Trophoblast cell (in vitro differentiated cells and primary cell): Measurements from ENCODE around the gene CHRM1.

Source experiments
- DNase-seq, 2 donors: peaks; one replicate each; pipeline ENCODE4 v3.0.0-alpha.2; 2016
- H2AFZ ChIP-seq: 2 replicates; pipeline ENCODE4 v1.6.1; 2013; ENCODE audit warnings: low read length, moderate library complexity, mild to moderate bottlenecking; ENCODE audit not compliant: insufficient read depth, poor library complexity
- H2AK5ac ChIP-seq: 2 replicates; pipeline ENCODE4 v1.6.1; 2013; ENCODE audit warnings: mild to moderate bottlenecking, low read length
- H2BK120ac ChIP-seq: 2 replicates; pipeline ENCODE4 v1.6.1; 2013; ENCODE audit warnings: low read length, mild to moderate bottlenecking, moderate library complexity; ENCODE audit not compliant: insufficient read depth, poor library complexity
- H2BK12ac ChIP-seq: 2 replicates; pipeline ENCODE4 v1.6.1; 2013; ENCODE audit warnings: mild to moderate bottlenecking, low read length, moderate library complexity
- H2BK5ac ChIP-seq: 2 replicates; pipeline ENCODE4 v1.6.1; 2013; ENCODE audit warnings: low read length, low read depth, moderate library complexity, mild to moderate bottlenecking; ENCODE audit not compliant: poor library complexity
- H3K14ac ChIP-seq: 2 replicates; pipeline ENCODE4 v1.6.1; 2013; ENCODE audit warnings: mild to moderate bottlenecking, low read length
- H3K18ac ChIP-seq: 2 replicates; pipeline ENCODE4 v1.6.1; 2013; ENCODE audit warnings: mild to moderate bottlenecking, low read length
- H3K23ac ChIP-seq: 2 replicates; pipeline ENCODE4 v1.6.1; 2013; ENCODE audit warnings: low read length
- H3K27ac ChIP-seq: 2 replicates; pipeline ENCODE4 v1.5.1; 2013; ENCODE audit warnings: low read depth, mild to moderate bottlenecking, inconsistent platforms, low read length, moderate library complexity
- H3K27me3 ChIP-seq: 2 replicates; pipeline ENCODE4 v1.6.1; 2013; ENCODE audit warnings: inconsistent platforms, mild to moderate bottlenecking, low read length, moderate library complexity; ENCODE audit not compliant: insufficient read depth
- H3K36me3 ChIP-seq, 2 experiments: 1 replicate in 1 of 2; 2 replicates in 1 of 2; pipeline ENCODE4 v1.6.1; 2013; ENCODE audit warnings: low read length in 2 of 2, mild to moderate bottlenecking in 2 of 2, moderate library complexity in 1 of 2; ENCODE audit not compliant: insufficient read depth in 2 of 2, control insufficient read depth in 1 of 2
- H3K4ac ChIP-seq: 2 replicates; pipeline ENCODE4 v1.6.1; 2013; ENCODE audit warnings: low read depth, mild to moderate bottlenecking, low read length, moderate library complexity
- H3K4me1 ChIP-seq, 2 experiments: 1 replicate in 1 of 2; 2 replicates in 1 of 2; pipeline ENCODE4 v1.6.1; 2013; ENCODE audit warnings: low read length in 2 of 2, mild to moderate bottlenecking in 2 of 2, moderate library complexity in 1 of 2; ENCODE audit not compliant: insufficient read depth in 2 of 2, control insufficient read depth in 1 of 2
- H3K4me2 ChIP-seq: 2 replicates; pipeline ENCODE4 v1.6.1; 2013; ENCODE audit warnings: inconsistent platforms, mild to moderate bottlenecking, low read length, moderate library complexity
- H3K4me3 ChIP-seq: 2 replicates; pipeline ENCODE4 v1.5.1; 2013; ENCODE audit warnings: mild to moderate bottlenecking, low read depth, low read length, inconsistent platforms
- H3K79me1 ChIP-seq: one replicate; pipeline ENCODE4 v1.6.1; 2013; ENCODE audit warnings: low read length
- H3K79me2 ChIP-seq: 2 replicates; pipeline ENCODE4 v1.6.1; 2013; ENCODE audit warnings: low read length, mild to moderate bottlenecking; ENCODE audit not compliant: control insufficient read depth, insufficient read depth, poor library complexity
- H3K9ac ChIP-seq: 2 replicates; pipeline ENCODE4 v1.6.1; 2013; ENCODE audit warnings: mild to moderate bottlenecking, low read length
- H3K9me3 ChIP-seq: 2 replicates; pipeline ENCODE4 v1.6.1; 2013; ENCODE audit warnings: low read depth, mild to moderate bottlenecking, control low read depth, inconsistent platforms, low read length; ENCODE audit not compliant: insufficient read depth
- H4K12ac ChIP-seq: 2 replicates; pipeline ENCODE4 v1.6.1; 2013; ENCODE audit warnings: low read depth, mild to moderate bottlenecking, low read length, moderate library complexity
- H4K8ac ChIP-seq: 2 replicates; pipeline ENCODE4 v1.6.1; 2013; ENCODE audit warnings: low read depth, mild to moderate bottlenecking, low read length, moderate library complexity
- H4K91ac ChIP-seq: one replicate; pipeline ENCODE4 v1.6.1; 2013; ENCODE audit warnings: low read depth, mild to moderate bottlenecking, low read length, moderate library complexity
- WGBS: extraction: QIAGEN DNeasy Blood & Tissue Kit; methylation state at CpG from one replicate; pipeline ENCODE4 v1.1.7; 2013; ENCODE audit warnings: missing lambda C conversion rate; ENCODE audit not compliant: insufficient read length, insufficient coverage; ENCODE audit errors: extremely low coverage; 5-methylcytosine and 5-hydroxymethylcytosine counted together

Gene CHRM1

DNA sequence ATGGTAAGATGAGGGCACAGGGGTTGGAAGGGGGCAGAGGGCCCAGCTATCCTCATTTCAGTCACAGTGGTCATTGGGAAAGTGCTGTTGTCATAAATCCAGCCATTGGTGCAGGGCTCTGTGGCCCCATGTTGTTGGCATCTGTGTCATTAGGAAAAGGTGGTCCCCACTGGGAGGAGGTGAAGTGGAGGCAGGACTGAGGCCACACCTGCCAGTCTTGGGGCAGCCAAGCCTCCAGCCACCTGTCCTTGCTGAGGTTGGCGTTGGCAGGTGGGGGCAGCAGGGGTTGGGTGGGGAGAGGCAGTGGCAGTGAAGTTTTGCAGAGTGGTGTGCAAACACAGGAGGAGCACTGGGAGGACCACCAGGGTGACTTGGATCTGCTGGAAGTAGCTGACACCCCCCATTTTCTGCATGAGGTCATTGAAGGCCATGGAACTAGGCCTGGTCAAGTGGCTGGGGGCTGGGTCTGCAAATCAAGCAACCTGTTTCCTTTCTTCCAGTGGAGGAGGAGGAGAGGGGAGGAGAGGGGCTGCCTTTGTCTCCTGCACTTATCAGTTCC is 38.3 kb upstream of the CHRM1 start:
- H3K4ac ChIP-seq = no peak overlapping the region
- no peaks in the 10 kb centered on the region for H3K36me3 ChIP-seq
- no peaks in the 10 kb centered on the region for H3K4me1 ChIP-seq
- H4K91ac ChIP-seq = no peak overlapping the region
- no peak overlapping the region for H3K23ac ChIP-seq
- H2BK5ac ChIP-seq = no peak overlapping the region
- no peak overlapping the region for H3K9ac ChIP-seq
- H3K79me1 ChIP-seq = no peaks in the 10 kb centered on the region
- no CpG with 5 or more reads among the region's 1 CpG for WGBS
- H3K18ac ChIP-seq = no peak overlapping the region
- no peak for DNase-seq
- no peaks in the 10 kb centered on the region for H3K79me2 ChIP-seq
- no peak overlapping the region for H2AFZ ChIP-seq
- no peak overlapping the region for H4K8ac ChIP-seq
- H3K4me2 ChIP-seq = no peak overlapping the region
- H3K14ac ChIP-seq = no peak overlapping the region
- no peak overlapping the region for H2BK120ac ChIP-seq
- no peaks in the 10 kb centered on the region for H3K27me3 ChIP-seq
- H3K4me3 ChIP-seq = no peak overlapping the region
- no peak overlapping the region for H4K12ac ChIP-seq
- H3K27ac ChIP-seq = no peak overlapping the region
- H3K9me3 ChIP-seq = peaks cover 2% of the 10 kb centered on the region
- no peak overlapping the region for H2BK12ac ChIP-seq
- no peak overlapping the region for H2AK5ac ChIP-seq

DNA sequence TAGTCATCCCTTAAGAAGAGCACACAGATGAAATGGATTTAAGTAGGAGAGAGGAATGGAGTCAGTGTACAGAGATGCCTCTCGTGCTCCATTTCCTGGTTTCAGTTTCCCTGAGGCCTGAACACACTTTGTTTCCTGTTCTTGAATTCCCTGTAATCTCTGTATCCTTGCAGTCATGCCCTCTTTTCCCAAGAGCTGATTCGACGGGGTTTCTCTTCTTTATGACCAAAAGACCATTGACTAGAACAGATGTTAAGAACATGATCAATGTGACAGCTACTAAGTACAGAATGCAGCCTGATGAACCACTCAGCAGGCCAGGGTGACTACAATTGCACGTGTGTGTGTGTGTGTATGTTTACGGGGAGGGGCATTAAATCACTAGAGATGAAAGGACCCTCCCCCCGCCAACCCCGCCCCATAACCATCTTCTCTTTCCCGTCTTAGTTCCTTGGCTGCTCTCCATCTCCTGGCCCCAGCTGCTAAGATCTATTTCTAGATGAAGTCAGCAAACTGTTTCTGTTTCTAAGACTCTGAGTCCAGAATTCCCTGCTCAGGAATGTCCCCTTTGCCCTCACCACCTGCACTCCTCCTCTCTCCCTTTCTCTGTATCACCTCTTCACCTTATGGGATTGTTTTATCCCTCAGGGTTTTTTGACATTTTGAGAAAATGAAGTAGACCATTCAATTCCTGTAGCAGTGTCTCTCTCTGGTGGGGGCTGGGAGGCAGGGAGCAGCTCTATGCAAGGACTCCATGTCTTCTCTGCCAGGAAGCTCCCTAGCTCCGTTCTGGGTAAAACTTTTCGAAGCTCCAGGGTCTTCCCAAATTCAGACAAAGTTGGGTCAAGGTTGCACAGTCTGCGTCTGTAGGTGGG is 37.6 kb upstream of the CHRM1 start:
- no peak overlapping the region for H3K4me3 ChIP-seq
- DNase-seq = no peak
- no peak overlapping the region for H4K91ac ChIP-seq
- H2BK12ac ChIP-seq = no peak overlapping the region
- no peaks in the 10 kb centered on the region for H3K4me1 ChIP-seq
- peaks cover 2% of the 10 kb centered on the region for H3K9me3 ChIP-seq
- no peaks in the 10 kb centered on the region for H3K36me3 ChIP-seq
- H3K14ac ChIP-seq = no peak overlapping the region
- H3K27me3 ChIP-seq = no peaks in the 10 kb centered on the region
- H3K79me1 ChIP-seq = no peaks in the 10 kb centered on the region
- H3K4me2 ChIP-seq = no peak overlapping the region
- H2BK120ac ChIP-seq = no peak overlapping the region
- no peaks in the 10 kb centered on the region for H3K79me2 ChIP-seq
- WGBS = no CpG with 5 or more reads among the region's 11 CpGs
- no peak overlapping the region for H4K12ac ChIP-seq
- no peak overlapping the region for H3K4ac ChIP-seq
- no peak overlapping the region for H2AFZ ChIP-seq
- no peak overlapping the region for H3K9ac ChIP-seq
- no peak overlapping the region for H4K8ac ChIP-seq
- H3K23ac ChIP-seq = no peak overlapping the region
- H2AK5ac ChIP-seq = no peak overlapping the region
- no peak overlapping the region for H2BK5ac ChIP-seq
- H3K18ac ChIP-seq = no peak overlapping the region
- no peak overlapping the region for H3K27ac ChIP-seq

DNA sequence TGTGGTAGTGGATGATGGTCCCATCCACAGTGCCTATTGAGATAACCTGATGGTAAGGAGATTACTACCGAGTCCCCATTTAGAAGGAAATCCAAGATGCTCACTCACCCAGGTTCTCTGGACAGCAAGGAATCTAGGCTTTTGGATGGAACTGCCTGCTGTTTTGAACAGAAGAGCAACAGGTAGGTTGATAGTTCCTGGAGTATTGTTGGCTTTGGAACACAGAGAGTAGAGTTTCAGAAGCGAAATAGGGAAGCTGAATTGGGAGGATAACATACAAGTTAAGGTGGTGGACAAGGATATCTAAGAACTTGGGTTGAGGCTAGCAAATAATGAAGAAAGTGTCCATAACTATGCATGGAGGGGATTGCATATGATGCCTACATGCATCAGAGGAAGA is 36.0 kb upstream of the CHRM1 start:
- Histone ChIP-seq H3K9ac (no peak overlapping the region), H3K4ac (no peak overlapping the region), H2AK5ac (no peak overlapping the region), H2AFZ (no peak overlapping the region), H3K79me2 (no peaks in the 10 kb centered on the region), H3K27me3 (no peaks in the 10 kb centered on the region), H3K4me3 (no peak overlapping the region), H4K91ac (no peak overlapping the region), H3K36me3 (no peaks in the 10 kb centered on the region), H3K27ac (no peak overlapping the region), H4K12ac (no peak overlapping the region), H2BK5ac (no peak overlapping the region), H3K4me1 (no peaks in the 10 kb centered on the region), H2BK12ac (no peak overlapping the region), H3K4me2 (no peak overlapping the region), H3K23ac (no peak overlapping the region), H3K9me3 (peaks cover 2% of the 10 kb centered on the region), H3K79me1 (no peaks in the 10 kb centered on the region), H2BK120ac (no peak overlapping the region), H4K8ac (no peak overlapping the region), H3K18ac (no peak overlapping the region), H3K14ac (no peak overlapping the region)
- no peak for DNase-seq
- WGBS = no CpG with 5 or more reads among the region's 2 CpGs

DNA sequence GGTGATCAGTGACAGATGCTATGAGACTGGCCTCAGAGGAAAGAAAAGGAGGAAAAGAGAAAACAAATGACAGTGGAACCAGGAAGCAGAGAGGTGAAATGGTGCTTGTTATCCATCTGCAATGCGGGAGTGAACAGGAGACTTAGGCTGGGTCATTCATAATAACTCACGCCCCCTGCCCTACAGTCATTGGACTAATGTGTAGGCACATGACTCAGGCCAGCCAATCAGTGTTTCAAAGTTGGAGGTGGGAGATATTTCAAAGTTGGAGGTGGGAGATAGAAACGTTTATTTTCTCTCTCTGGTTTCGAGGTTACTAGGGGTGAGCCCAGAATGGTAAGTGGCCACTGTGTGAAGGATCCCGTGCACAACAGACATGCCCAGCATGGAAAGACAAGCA is 33.3 kb upstream of the CHRM1 start:
- no CpG with 5 or more reads among the region's 5 CpGs for WGBS
- no peak overlapping the region for H3K14ac ChIP-seq
- H3K79me1 ChIP-seq = no peaks in the 10 kb centered on the region
- peak in 1 of 2 donors; percentile 27 for DNase-seq
- H4K12ac ChIP-seq = no peak overlapping the region
- no peak overlapping the region for H3K9ac ChIP-seq
- H3K23ac ChIP-seq = no peak overlapping the region
- H3K9me3 ChIP-seq = no peaks in the 10 kb centered on the region
- H2AK5ac ChIP-seq = no peak overlapping the region
- no peak overlapping the region for H3K18ac ChIP-seq
- no peak overlapping the region for H2BK12ac ChIP-seq
- H3K27me3 ChIP-seq = no peaks in the 10 kb centered on the region
- no peaks in the 10 kb centered on the region for H3K79me2 ChIP-seq
- H2BK120ac ChIP-seq = no peak overlapping the region
- no peak overlapping the region for H3K27ac ChIP-seq
- H3K36me3 ChIP-seq = no peaks in the 10 kb centered on the region
- no peak overlapping the region for H4K8ac ChIP-seq
- no peak overlapping the region for H4K91ac ChIP-seq
- H3K4me2 ChIP-seq = no peak overlapping the region
- no peak overlapping the region for H2BK5ac ChIP-seq
- H2AFZ ChIP-seq = no peak overlapping the region
- H3K4me3 ChIP-seq = no peak overlapping the region
- H3K4me1 ChIP-seq = no peaks in the 10 kb centered on the region
- H3K4ac ChIP-seq = no peak overlapping the region
